ENCODE measurements around the gene MMAB.
A peak's percentile ranks its signal among the peaks of the same experiment; 100 is the strongest.

MMAB gene

GRCh38 chr12:109521831-109522230 is 51.5 kb downstream of the MMAB start:
- no peak overlapping the region for H3K4me3 ChIP-seq (ENCODE audit: control insufficient read depth, low read depth, low read length)
- no peak for TF ChIP-seq CTCF (IDR thresholded peaks at IDR 0.05; ENCODE audit: control insufficient read depth, insufficient read depth, low read depth, low read length, missing control alignments)
- no peak for DNase-seq (ENCODE audit: low read depth)

- no peak for TF ChIP-seq CTCF (IDR thresholded peaks at IDR 0.05; ENCODE audit: control insufficient read depth, insufficient read depth, low read depth, low read length, missing control alignments)
- no peak overlapping the region for H3K4me3 ChIP-seq (ENCODE audit: control insufficient read depth, low read depth, low read length)
- no peak for DNase-seq (ENCODE audit: low read depth)
These were observed 53.5 kb downstream of the MMAB start for GRCh38 chr12:109519787-109520186.

GRCh38 chr12:109518820-109519665 is 54.3 kb downstream of the MMAB start:
- peak; percentile 87 for TF ChIP-seq CTCF (IDR thresholded peaks at IDR 0.05; ENCODE audit: control insufficient read depth, insufficient read depth, low read depth, low read length, missing control alignments)
- peak; percentile 75 for DNase-seq (ENCODE audit: low read depth)
- no peak overlapping the region for H3K4me3 ChIP-seq (ENCODE audit: control insufficient read depth, low read depth, low read length)

GRCh38 chr12:109517619-109518018 is 55.7 kb downstream of the MMAB start:
- no peak for DNase-seq (ENCODE audit: low read depth)
- no peak overlapping the region for H3K4me3 ChIP-seq (ENCODE audit: control insufficient read depth, low read depth, low read length)
- no peak for TF ChIP-seq CTCF (IDR thresholded peaks at IDR 0.05; ENCODE audit: control insufficient read depth, insufficient read depth, low read depth, low read length, missing control alignments)

GRCh38 chr12:109513977-109514376 is 59.3 kb downstream of the MMAB start:
- H3K4me3 ChIP-seq (ENCODE audit: control insufficient read depth, low read depth, low read length): no peak overlapping the region
- no peak for TF ChIP-seq CTCF (IDR thresholded peaks at IDR 0.05; ENCODE audit: control insufficient read depth, insufficient read depth, low read depth, low read length, missing control alignments)
- DNase-seq (ENCODE audit: low read depth): no peak

GRCh38 chr12:109513051-109513450 is 60.3 kb downstream of the MMAB start:
- H3K4me3 ChIP-seq (ENCODE audit: control insufficient read depth, low read depth, low read length): no peak overlapping the region
- no peak for DNase-seq (ENCODE audit: low read depth)
- no peak for TF ChIP-seq CTCF (IDR thresholded peaks at IDR 0.05; ENCODE audit: control insufficient read depth, insufficient read depth, low read depth, low read length, missing control alignments)
